ENCODE results near the gene ZFTA.

DNA sequence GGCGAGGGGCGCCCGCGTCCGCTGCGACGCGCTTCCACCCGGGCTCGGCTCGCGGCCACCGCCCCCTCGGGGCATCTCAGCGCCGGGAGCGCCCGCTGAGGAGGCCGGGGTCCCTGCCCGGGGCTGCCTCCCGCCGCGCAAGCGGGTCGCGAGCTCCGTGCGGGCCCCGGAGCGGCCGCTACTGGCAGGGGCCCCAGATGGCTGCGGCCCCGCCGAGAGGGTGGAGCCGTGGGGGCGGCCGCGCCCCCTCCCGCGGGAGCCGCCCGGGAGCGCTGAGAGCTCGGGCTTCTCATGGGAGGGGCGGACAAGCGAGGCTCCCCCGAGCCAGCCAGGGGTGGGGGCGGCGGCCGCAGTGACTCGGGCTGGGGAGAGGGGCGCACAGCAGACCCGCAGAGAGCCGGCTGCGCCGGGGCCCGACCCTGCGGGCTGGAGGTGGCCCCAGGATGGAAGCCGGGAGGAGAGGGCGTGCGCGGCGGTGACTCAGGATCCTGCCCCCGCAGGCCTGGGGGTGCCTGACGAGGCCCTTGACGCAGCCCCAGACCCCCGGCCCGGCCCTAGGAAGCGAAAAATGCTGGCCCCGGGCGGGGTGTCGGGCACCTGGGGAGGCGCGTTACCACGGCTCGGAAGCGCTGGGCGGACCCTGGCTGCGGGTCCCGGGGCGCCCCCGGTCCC lies 603 bp upstream of the ZFTA start:
- TF ChIP-seq, protein P1, sequence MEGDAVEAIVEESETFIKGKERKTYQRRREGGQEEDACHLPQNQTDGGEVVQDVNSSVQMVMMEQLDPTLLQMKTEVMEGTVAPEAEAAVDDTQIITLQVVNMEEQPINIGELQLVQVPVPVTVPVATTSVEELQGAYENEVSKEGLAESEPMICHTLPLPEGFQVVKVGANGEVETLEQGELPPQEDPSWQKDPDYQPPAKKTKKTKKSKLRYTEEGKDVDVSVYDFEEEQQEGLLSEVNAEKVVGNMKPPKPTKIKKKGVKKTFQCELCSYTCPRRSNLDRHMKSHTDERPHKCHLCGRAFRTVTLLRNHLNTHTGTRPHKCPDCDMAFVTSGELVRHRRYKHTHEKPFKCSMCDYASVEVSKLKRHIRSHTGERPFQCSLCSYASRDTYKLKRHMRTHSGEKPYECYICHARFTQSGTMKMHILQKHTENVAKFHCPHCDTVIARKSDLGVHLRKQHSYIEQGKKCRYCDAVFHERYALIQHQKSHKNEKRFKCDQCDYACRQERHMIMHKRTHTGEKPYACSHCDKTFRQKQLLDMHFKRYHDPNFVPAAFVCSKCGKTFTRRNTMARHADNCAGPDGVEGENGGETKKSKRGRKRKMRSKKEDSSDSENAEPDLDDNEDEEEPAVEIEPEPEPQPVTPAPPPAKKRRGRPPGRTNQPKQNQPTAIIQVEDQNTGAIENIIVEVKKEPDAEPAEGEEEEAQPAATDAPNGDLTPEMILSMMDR (IDR thresholded peaks at IDR 0.05) = no peak
- no peak for TF ChIP-seq POLR2A (IDR thresholded peaks at IDR 0.05)
